ENCODE results near the gene HECW1.

The HECW1 gene

GRCh38 chr7:43385309-43385680, 272.8 kb downstream of the HECW1 start:
- FAIRE-seq, result no peak
- TF ChIP-seq POLR2AphosphoS5 (IDR thresholded peaks at IDR 0.05; ENCODE audit: low read depth, low read length), result no peak
- DNase-seq (ENCODE audit: insufficient read length, low spot score), result no peak

- TF ChIP-seq SPI1 (IDR thresholded peaks at IDR 0.05; ENCODE audit: low read depth, low read length), result no peak
- no peak for TF ChIP-seq POLR2A (IDR thresholded peaks at IDR 0.05; ENCODE audit: low read depth, low read length)
- no peak for TF ChIP-seq TAF1 (IDR thresholded peaks at IDR 0.05; ENCODE audit: low read depth, low read length)
- TF ChIP-seq PAX5 (IDR thresholded peaks at IDR 0.05; ENCODE audit: insufficient read depth, low read length, severe bottlenecking), result no peak
- no peak for TF ChIP-seq POLR2AphosphoS5 (IDR thresholded peaks at IDR 0.05; ENCODE audit: low read depth, low read length)
- no peak for TF ChIP-seq POU2F2 (IDR thresholded peaks at IDR 0.05; ENCODE audit: low read depth, low read length)
- no peak for DNase-seq (ENCODE audit: insufficient read length, low spot score)
- FAIRE-seq, result no peak
Observed at GRCh38 chr7:43385856-43386255, 273.4 kb downstream of the HECW1 start.

- FAIRE-seq (no peak), DNase-seq (ENCODE audit: insufficient read length, low spot score) (no peak)
- no peak for TF ChIP-seq PAX5 (IDR thresholded peaks at IDR 0.05; ENCODE audit: insufficient read depth, low read length, severe bottlenecking)
Observed at GRCh38 chr7:43387932-43388331, 275.5 kb downstream of the HECW1 start.

- DNase-seq (ENCODE audit: insufficient read length, low spot score) (no peak), FAIRE-seq (no peak)
- no peak for TF ChIP-seq PAX5 (IDR thresholded peaks at IDR 0.05; ENCODE audit: insufficient read depth, low read length, severe bottlenecking)
- no peak for TF ChIP-seq POLR2AphosphoS5 (IDR thresholded peaks at IDR 0.05; ENCODE audit: low read depth, low read length)
- TF ChIP-seq POU2F2 (IDR thresholded peaks at IDR 0.05; ENCODE audit: low read depth, low read length), result no peak
- no peak for TF ChIP-seq TAF1 (IDR thresholded peaks at IDR 0.05; ENCODE audit: low read depth, low read length)
Observed at GRCh38 chr7:43390576-43390975, 278.1 kb downstream of the HECW1 start.

GRCh38 chr7:43391518-43391917, 279.1 kb downstream of the HECW1 start:
- no peak for TF ChIP-seq SPI1 (IDR thresholded peaks at IDR 0.05; ENCODE audit: low read depth, low read length)
- no peak for TF ChIP-seq TAF1 (IDR thresholded peaks at IDR 0.05; ENCODE audit: low read depth, low read length)
- TF ChIP-seq PAX5 (IDR thresholded peaks at IDR 0.05; ENCODE audit: insufficient read depth, low read length, severe bottlenecking), result no peak
- no peak for TF ChIP-seq POLR2A (IDR thresholded peaks at IDR 0.05; ENCODE audit: low read depth, low read length)
- TF ChIP-seq POU2F2 (IDR thresholded peaks at IDR 0.05; ENCODE audit: low read depth, low read length), result no peak
- TF ChIP-seq POLR2AphosphoS5 (IDR thresholded peaks at IDR 0.05; ENCODE audit: low read depth, low read length), result no peak
- FAIRE-seq (no peak), DNase-seq (ENCODE audit: insufficient read length, low spot score) (no peak)

GRCh38 chr7:43392638-43393330, 280.3 kb downstream of the HECW1 start:
- FAIRE-seq (no peak), DNase-seq (ENCODE audit: insufficient read length, low spot score) (no peak)
- no peak for TF ChIP-seq TAF1 (IDR thresholded peaks at IDR 0.05; ENCODE audit: low read depth, low read length)
- no peak for TF ChIP-seq POU2F2 (IDR thresholded peaks at IDR 0.05; ENCODE audit: low read depth, low read length)
- no peak for TF ChIP-seq PAX5 (IDR thresholded peaks at IDR 0.05; ENCODE audit: insufficient read depth, low read length, severe bottlenecking)
- TF ChIP-seq SPI1 (IDR thresholded peaks at IDR 0.05; ENCODE audit: low read depth, low read length), result no peak
- TF ChIP-seq POLR2AphosphoS5 (IDR thresholded peaks at IDR 0.05; ENCODE audit: low read depth, low read length), result no peak
- no peak for TF ChIP-seq POLR2A (IDR thresholded peaks at IDR 0.05; ENCODE audit: low read depth, low read length)

- FAIRE-seq, result no peak
- DNase-seq (ENCODE audit: insufficient read length, low spot score), result no peak
- TF ChIP-seq TAF1 (IDR thresholded peaks at IDR 0.05; ENCODE audit: low read depth, low read length), result no peak
Observed at GRCh38 chr7:43394441-43395130, 282.1 kb downstream of the HECW1 start.

GRCh38 chr7:43395351-43395750, 282.9 kb downstream of the HECW1 start:
- no peak for FAIRE-seq
- no peak for DNase-seq (ENCODE audit: insufficient read length, low spot score)
- no peak for TF ChIP-seq SPI1 (IDR thresholded peaks at IDR 0.05; ENCODE audit: low read depth, low read length)
- no peak for TF ChIP-seq TAF1 (IDR thresholded peaks at IDR 0.05; ENCODE audit: low read depth, low read length)
- TF ChIP-seq PAX5 (IDR thresholded peaks at IDR 0.05; ENCODE audit: insufficient read depth, low read length, severe bottlenecking), result no peak
- TF ChIP-seq POU2F2 (IDR thresholded peaks at IDR 0.05; ENCODE audit: low read depth, low read length), result no peak
- TF ChIP-seq POLR2A (IDR thresholded peaks at IDR 0.05; ENCODE audit: low read depth, low read length), result no peak
- no peak for TF ChIP-seq POLR2AphosphoS5 (IDR thresholded peaks at IDR 0.05; ENCODE audit: low read depth, low read length)

- DNase-seq (ENCODE audit: insufficient read length, low spot score) (no peak), FAIRE-seq (no peak)
- no peak for TF ChIP-seq POLR2AphosphoS5 (IDR thresholded peaks at IDR 0.05; ENCODE audit: low read depth, low read length)
- TF ChIP-seq SPI1 (IDR thresholded peaks at IDR 0.05; ENCODE audit: low read depth, low read length), result no peak
- TF ChIP-seq POU2F2 (IDR thresholded peaks at IDR 0.05; ENCODE audit: low read depth, low read length), result no peak
- TF ChIP-seq POLR2A (IDR thresholded peaks at IDR 0.05; ENCODE audit: low read depth, low read length), result no peak
- TF ChIP-seq PAX5 (IDR thresholded peaks at IDR 0.05; ENCODE audit: insufficient read depth, low read length, severe bottlenecking), result no peak
- TF ChIP-seq TAF1 (IDR thresholded peaks at IDR 0.05; ENCODE audit: low read depth, low read length), result no peak
Observed at GRCh38 chr7:43396187-43396740, 283.8 kb downstream of the HECW1 start.

- TF ChIP-seq PAX5 (IDR thresholded peaks at IDR 0.05; ENCODE audit: insufficient read depth, low read length, severe bottlenecking), result no peak
- no peak for TF ChIP-seq SPI1 (IDR thresholded peaks at IDR 0.05; ENCODE audit: low read depth, low read length)
- no peak for TF ChIP-seq POLR2AphosphoS5 (IDR thresholded peaks at IDR 0.05; ENCODE audit: low read depth, low read length)
- no peak for TF ChIP-seq TAF1 (IDR thresholded peaks at IDR 0.05; ENCODE audit: low read depth, low read length)
- TF ChIP-seq POU2F2 (IDR thresholded peaks at IDR 0.05; ENCODE audit: low read depth, low read length), result no peak
- no peak for TF ChIP-seq POLR2A (IDR thresholded peaks at IDR 0.05; ENCODE audit: low read depth, low read length)
- no peak for FAIRE-seq
Observed at GRCh38 chr7:43398831-43399230, 286.4 kb downstream of the HECW1 start.

More at GRCh38 chr7:43398831-43399230, 286.4 kb downstream of the HECW1 start:
- no peak for DNase-seq (ENCODE audit: insufficient read length, low spot score)

Measured in GM12891 (cell line).